NCI-H2029 treated with DMSO at 0.1 percent for 48 hours (cell line): ENCODE data around the gene CADPS.

Experiments
- DNase-seq: peaks from one replicate; lab custom pipeline; 2025; lab: John Stamatoyannopoulos, UW

CADPS gene

DNA sequence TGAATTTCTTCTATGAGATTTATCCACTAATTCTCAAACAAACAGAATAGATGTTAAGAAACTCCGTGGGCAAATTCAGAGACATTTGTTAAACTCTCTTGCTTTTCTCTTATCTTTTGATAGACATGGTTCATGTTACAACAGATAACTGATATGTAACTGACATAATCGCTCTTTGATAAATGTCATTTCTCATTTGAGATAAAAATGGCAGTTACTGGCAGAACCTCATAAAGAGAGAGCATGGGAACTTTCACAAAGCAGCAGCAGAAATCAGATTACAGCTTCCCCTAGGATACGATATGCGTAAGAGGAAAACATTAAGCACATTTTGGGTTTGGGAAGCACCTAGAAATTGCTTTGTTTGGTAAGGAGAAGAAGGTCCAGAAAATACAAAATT is 126.1 kb downstream of the CADPS start:
- no peak for DNase-seq

DNA sequence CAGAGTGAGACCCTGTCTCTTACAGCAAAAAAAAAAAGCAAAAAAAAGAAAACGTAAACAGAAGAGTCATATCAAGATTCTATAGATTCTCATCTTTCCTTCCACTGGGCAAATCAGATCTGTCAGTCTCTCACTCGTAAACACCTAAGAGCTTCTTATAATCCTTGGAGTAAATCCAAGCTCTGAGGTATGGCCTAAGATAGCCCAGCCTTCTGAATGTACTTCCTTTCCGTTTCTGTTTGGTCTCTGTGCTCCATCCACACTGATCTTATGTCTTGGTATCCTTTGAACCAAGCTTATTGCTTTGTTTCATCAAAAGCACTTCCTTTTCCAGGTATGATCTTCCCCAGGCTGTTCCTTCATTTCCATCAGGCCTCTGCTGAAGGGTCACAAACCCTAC is 137.8 kb downstream of the CADPS start:
- no peak for DNase-seq

DNA sequence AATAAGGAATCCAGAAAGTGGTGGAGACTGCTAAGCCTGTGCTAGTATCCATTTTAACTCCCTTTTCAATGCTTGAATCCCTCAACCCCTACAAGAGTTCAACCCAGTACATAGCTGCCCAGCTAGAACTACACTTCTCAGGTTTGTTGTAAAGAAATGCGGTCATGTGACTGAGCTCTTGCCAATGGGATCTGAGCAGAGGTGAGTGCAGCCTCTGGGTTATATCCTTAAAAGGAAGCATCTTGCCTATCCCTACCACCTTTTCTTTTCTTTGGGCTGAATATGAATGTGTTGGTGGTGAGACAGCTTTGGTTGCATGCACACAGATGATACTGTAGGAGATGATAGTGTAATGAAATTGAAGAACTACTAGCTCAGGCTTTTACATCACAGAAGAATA is 139.7 kb downstream of the CADPS start:
- no peak for DNase-seq

DNA sequence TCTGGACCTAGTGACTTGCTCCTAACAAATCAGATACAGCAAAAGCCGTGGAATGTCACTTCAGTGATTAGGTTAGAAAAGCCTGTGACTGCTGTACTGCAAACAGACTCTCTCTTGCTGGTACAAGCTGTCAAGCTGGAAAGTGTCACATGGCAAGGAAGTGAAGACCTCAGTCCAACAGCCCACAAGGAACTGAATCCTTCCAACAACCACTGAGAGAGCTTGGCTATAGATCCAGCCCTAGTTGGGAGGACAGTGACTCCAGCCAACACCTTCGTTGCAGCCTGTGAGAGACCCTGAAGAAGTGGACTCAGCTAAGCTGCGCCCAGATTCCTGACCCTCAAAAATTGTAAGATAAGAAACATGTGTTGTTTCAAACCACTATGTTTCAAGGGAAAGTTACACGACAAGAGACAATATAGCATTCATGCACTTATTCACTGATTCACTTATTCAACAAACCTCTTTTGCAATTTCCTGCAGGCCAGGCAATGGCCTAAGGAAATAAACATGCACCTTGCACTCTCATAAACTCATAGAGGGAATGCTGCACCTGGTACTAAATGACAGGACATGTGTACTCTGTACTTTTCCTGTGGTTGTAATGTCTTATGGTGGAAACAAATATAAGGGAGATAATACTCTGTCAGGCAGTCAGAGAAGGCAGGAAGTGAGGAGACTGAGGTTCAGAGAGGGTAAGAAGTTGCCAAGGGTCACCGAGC is 142.9 kb downstream of the CADPS start:
- DNase-seq = no peak

DNA sequence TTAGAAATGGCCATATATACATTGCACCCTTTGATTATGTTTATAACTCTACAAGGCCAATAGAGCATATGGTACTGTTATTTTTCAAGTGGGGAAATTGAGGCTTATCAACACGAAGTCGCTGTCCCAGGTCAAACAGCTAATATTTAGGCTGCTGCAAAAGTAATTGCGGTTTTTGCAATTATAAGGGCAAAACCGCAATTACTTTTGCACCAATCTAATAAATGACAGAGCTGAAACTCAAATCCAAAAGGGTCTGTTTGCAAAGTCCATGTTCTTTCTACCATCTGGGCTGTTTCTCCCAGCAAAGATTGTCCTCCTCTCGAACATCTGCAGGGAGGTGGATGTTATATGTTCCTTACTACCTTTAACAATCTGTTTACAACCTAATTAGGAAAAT is 147.2 kb downstream of the CADPS start:
- no peak for DNase-seq

DNA sequence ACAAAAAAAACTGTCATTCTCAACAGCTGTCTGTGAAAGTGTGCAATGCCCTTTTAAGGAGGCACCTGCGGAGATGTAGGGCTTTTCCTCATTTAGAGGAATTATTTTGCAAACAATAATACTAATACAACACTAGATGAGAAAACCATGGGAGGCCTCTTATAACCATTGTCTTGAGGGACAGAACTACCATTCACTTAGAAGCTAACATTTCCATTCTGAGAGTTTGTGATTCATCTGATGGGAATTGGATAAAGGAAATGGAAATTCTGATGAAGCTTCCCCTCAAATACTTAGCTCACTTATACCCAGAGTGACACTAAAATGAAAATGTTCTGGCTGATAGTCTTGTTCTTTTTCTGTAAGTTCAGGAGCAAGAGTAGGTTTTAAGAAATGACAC is 147.7 kb downstream of the CADPS start:
- no peak for DNase-seq

DNA sequence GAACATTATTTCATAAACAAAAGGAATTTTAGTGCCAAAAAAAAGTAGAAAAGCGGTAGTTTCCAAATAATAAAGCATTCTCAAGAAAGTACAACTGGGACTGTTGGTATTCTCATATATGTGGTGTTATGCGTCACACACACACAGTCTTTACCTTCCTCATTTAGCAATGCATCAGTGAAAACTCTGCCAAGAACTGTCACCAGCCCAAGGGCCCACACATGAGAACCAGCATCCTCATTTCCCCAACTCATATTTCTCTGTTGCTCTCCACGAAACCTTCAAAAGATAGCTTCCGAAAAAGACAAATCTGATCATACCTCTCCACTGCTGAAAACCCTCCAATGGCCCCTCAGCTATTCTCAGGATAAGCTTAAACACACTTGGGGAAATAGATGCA is 150.7 kb downstream of the CADPS start:
- DNase-seq = no peak

DNA sequence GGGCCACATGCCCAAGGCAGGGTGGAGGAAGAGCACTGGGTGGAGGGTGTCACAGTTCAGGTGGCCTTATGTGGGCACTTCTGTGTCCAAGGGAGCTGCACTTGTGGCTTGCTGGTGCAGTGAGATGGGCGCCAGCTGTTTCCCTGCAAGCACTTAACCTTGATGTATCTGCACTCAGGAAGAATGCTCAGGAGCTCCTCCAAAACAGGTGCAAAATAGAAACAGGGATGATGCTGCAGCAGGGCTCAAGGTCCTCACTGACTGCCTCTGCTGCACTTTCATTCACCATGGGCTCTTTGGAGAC is 151.3 kb downstream of the CADPS start:
- no peak for DNase-seq

DNA sequence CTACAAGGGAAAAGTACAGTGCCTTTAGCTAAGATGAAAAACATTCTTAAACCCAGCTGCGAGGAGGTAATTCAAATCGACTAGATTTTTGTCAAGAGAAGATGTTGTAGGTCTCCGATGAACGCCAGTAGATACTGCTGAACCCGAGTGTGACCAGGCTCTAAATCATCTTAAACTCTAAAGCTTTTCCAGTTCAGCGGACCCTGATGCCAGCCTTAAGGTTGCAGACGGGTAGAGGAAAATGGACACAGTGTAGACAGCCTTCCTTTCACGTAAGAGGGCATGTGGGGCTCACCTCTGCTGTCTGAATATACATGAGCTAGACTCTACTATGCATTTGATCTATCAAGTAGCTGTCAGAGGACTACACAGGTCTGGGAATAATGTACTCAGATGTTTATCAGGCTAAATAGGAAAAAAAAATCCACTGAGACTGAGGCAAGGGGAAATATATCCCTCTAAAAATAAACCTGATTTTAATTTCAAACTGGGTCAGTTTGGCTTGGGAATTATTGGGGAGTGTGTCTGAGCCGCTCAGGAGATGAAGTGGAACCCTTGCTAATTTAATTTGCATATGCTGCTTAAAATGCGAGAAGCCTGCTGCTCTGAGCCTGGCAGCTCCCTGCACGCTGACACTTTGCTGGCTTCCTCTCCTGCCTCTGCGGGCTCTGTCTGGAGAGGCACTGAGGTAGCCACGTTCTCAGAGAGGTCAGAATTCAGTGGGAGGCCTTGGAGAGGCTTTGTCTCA is 151.9 kb downstream of the CADPS start:
- no peak for DNase-seq

DNA sequence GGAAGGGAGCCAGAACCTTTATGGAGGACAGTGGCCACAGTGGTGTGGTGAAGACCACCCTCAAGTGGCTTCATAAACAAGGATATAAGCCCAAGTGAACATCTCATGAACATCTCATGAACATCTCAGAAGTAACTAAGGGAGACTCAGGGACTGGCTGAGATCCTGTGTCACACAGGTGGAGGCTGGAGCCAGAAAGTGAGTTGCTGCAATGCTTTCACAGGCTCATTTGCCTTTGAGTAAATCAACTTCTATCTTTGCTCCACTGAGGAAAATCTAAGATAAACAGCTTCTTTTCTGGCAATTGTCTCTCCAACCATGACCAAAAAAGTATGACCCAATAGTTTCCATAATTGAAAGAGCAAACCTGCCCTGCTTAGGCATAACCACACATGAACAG is 152.9 kb downstream of the CADPS start:
- DNase-seq = no peak

DNA sequence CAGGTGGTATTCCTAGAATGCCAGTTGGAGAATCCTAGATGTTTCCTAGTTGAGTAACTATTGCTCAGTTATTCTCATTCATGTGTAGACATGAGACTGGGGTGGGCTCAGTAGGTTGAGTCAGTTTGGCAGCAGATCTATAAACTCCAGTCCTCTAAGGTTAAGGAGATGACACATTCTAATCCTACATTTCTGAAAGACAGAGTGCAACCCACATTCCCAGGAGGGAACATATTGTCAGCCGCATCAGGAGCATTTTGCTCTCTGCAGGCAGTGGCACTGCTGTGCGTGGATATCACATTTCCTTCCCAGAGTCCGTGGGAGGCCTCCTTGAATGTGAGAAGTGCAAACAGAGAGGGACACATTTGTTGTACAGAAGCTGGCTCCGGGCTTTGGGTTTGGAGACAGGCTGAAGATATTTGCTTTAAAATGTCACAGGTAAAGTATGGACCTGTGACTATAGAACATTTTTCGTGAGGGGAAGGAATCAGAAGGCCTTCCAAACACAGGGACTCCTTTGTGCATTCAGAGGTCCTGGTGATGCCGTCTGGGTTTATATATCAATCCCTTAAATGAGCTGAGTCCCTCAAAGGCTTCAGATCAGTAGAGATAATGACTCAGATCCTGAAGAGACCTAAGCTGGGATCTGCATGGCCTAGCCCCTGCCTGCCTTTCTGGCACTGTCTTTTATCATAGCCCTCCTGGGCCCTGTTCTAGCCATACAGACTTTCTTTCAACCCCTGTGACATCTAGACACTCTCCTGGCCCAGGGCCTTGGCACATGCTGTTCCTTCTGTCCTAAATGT is 156.5 kb downstream of the CADPS start:
- DNase-seq = no peak

DNA sequence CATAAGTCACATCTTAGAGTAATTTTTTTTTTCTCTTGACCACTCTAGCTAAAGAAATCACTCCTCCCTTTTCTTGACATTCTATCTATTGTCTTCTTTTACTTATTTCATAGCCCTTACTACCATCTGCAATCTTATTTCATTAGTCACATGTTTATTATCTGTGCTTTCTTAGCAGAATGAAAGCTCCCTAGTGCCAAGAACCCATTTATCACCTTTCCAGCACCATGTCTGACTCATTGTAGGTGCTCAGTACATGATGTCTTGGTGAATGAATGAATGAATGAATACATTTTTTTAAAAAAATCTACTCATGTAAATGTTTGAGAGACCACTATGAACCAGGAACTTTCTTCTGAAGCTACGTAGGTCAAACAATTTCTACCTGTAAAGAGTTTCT is 157.2 kb downstream of the CADPS start:
- DNase-seq = no peak

DNA sequence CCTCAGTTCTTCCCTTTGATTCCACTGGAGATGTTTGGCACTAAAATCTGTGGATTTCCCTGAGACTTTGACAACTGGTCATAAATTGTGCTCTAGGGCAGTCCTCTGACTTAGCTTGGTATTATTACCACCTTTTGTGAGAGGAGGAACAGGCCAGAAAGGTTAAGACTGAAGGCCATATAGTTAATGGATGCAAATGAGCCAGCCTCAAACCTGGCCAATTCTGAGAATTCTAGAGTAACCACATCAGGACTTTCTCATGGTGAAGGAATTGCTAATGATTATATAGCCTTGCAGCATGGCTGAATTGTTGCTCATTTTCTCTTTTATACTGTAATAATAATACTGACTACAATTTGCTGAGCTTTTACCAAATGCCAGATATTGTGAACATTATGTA is 162.5 kb downstream of the CADPS start:
- DNase-seq = no peak

DNA sequence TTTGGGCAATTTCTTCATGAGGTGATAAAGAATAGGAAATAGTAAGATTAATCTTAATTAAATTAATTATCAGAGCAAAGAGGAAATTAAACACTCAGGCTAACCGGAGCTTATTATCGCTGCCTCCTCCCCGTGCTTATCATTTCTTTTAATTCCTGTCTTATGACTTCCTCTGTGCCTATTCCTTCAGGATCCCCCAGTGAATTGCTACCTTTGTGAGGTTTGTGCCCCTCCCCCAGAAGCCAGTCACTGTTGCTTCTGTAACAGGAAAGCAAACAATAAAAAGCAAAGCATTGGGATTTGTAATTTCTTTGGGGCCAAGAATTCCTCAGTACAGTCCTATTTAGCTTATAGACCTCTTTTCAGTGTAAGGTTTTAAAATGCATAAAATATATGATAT is 164.5 kb downstream of the CADPS start:
- DNase-seq = no peak

DNA sequence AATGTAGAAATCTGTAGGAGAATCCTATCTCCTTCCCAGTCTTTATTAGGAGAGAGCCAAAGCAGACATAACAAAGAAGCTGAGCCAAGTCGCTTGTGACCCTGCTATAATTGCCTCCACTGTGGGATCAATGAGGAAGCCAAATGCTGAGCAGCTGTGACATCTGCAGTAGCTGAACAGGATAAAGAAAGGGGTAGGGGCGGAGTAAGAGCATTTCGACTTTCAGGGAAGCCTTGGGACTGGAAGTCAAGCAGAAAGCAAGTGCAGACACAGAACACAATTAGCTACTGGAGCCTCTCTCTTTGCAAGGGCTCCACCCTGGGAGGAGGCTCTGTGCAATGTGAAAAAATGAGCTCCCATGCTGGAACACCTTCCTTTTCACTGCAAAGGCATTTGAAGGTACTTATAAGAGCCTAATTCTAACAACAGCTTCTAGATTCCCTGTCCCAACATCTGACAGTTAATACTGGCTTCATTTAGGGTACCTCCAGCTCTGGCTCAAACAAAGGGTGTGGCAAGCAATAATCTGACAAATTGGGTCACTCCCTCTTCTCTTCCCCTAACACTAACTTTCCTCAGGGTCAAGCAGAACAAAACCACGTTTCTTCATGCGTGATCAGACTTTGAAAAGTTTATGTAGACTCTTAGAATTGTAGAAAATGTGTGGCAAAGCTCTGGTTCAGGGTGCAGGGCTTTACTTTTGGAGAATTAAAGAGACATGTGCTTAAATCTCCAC is 166.4 kb downstream of the CADPS start:
- DNase-seq = no peak

DNA sequence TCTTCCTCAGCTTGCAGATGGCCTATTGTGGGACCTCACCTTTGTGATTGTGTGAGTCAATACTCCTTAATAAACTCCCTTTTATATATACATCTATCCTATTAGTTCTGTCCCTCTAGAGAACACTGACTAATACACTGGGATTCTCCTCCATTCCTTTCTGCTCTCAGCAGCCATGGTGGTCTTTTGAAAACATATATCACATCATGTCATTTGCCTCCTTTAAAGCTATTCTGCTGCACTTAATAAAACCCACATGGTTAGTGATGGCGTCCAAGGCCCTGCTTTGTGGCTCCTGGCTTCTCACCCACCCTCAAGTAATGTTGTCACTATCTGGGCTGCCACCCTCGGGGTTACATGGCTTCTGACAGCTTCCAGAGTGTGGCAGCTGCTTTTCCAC is 169.5 kb downstream of the CADPS start:
- DNase-seq = no peak

DNA sequence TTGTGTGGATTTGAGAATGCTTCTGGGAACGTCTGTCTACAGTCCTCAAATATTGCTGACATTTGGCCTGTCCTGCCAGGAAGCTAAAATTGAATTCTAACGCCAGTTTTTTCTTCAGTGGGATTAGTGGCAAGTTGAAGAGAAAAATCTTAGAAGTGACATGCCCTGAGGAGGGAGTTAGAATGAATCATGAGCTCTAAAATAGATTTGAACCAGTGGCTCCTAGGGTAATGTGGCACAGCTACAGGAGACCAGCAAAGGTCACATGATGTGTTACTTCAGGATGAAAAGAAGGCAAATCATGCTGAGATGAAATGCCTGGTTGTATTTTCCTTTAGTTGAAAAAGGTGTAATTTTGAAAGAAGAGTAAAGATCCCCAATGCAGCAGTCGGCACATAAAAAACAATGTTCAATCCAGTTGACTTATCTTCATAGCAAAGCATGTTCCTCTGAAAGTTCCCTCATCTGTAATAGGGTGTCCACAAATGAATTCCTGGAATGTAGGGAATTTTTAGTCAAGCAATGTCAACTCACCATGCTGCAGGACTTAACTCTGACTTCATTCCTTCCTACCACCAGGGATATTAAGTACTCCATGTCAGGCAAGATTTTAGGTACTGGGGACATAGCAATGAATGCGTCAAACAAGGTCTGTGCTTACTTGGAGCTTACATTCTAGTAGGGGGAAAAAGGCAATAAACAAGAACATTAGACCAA is 171.6 kb downstream of the CADPS start:
- DNase-seq = no peak

DNA sequence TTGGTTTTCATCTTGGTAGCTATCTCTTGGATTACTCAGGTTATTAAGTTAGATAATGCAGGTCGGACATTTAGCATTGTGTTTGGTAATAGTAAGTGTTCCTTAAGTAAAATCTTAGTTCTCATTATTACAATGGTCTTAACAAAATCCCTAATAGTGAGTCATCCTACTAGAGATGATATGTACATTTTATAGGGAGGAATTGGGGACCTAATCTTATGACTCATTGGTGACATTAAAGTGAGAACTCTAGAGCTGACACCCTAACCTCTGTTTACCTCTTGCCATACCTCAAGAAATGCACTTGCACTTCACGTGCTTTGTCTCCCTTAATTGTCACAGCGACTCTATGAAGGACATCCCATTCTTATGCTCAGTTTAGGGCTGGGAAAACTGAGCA is 174.9 kb downstream of the CADPS start:
- DNase-seq = no peak

DNA sequence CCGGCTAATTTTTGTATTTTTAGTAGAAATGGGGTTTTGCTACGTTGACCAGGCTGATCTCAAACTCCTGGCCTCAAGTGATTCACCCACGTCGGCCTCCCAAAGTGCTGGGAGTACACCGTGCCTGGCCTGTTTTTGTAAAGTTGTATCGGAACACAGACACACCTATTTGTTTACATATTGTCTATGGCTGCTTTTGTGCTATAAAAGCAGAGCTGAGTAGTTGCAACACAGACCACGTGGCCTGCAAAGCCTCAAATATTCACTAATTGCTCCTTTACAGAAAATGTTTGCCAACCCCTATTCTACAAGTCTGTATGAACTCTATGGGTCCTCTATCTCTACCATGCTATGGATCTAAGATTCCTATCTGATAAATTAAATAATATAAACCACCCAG is 175.5 kb downstream of the CADPS start:
- DNase-seq = no peak

DNA sequence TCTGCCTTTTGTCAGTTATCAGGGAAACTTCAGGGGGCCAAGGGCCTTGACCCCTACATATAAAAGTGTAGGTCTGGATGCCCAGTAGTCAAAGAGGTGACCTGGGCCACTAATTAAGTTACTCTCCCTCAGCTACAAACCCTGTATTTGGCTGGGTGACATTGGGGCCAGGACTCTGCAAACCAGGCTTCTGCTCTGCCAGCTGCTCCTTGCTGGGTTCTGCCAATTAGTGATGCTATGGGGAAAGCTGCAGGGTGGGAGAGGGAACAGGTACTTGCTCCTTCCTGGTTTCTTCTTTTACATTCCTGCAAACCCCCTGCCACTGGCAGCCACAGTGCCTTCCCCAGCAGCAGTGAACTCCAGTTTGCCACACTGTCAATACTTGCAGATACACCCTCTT is 179.2 kb downstream of the CADPS start:
- no peak for DNase-seq

DNA sequence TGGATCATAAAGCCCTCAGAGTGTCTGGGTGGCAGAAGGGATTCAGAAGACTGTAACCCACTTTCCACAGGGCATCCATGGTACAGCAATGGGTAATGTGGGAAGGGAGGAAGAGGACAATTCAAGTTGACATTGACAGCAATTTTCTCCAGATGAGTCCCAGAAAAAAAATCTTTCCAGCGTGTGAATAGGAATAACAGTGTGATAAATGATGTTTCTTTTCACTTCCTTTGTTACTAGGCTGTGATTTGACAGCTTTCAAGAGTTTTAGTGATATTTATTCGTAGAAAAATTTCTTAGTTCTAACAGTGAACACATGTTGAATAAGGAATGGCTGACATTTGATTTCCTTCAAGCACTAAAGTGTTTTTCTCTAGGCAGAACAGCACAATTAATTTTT is 186.4 kb downstream of the CADPS start:
- DNase-seq = no peak

DNA sequence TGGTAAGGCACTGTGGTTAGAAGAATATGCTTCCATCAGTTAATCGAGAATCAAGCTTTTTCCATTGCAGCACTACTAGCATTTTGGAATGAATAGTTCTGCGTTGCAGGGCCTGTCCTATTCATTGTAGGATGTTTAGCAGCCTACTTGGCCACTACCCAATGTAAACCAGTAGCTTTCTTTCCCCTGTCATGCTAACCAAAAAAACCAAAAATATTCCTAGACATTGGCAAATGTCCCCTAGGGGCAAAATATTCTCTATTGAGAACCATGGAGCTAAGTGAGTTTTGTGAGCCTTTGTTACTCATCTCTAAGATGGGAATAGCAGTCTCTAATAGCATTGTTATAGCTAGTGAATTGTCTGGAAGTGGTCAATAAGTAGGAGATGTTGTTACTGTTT is 187.2 kb downstream of the CADPS start:
- no peak for DNase-seq
